Caco-2 (cell line): ENCODE data around the gene PTGIS. TPM values are rescaled to one million over a fixed set of nuclear protein-coding genes. Genes with fewer than 3 reads are reported as not detected.

ENCODE experiments used
- BruUV-seq: library from RNA; stranded (reverse); fragments of 400-500 nt; replicated peaks from 2 replicates; lab custom pipeline; 2021; lab: Mats Ljungman, UMichigan
- CTCF ChIA-PET: fragments of 300-600 bp; sonication (Branson Sonifier 250); formaldehyde crosslinking; loops from one replicate; lab custom pipeline; 2022; ENCODE audit warnings: antibody characterized with exemption; lab: Charles Lee
- POLR2A ChIA-PET: fragments of 300-600 bp; sonication (Branson Sonifier 250); formaldehyde crosslinking; loops from one replicate; lab custom pipeline; 2022; ENCODE audit warnings: antibody characterized with exemption; lab: Charles Lee
- DNase-seq, 2 experiments: peaks; one replicate each; pipeline versions ENCODE4 v3.0.0 to v3.0.0-alpha.2; 2020 to 2022
- H3K27me3 ChIP-seq: replicated peaks from 2 replicates; pipeline ENCODE4 v1.6.0; 2011; ENCODE audit warnings: low read length; ENCODE audit not compliant: control insufficient read depth, insufficient read depth
- H3K36me3 ChIP-seq: 2 replicates; pipeline ENCODE4 v1.5.1; 2011; ENCODE audit warnings: low read length; ENCODE audit not compliant: control insufficient read depth, insufficient read depth
- H3K4me1 ChIP-seq: fragments of 250-450 bp; sonication (Bioruptor Pico); 2 replicates; pipeline ENCODE4 v1.5.1; 2020; ENCODE audit warnings: mild to moderate bottlenecking
- H3K4me3 ChIP-seq: 2 replicates; pipeline ENCODE4 v1.5.1; 2011; ENCODE audit warnings: low read depth, mild to moderate bottlenecking, control low read depth, low read length
- H3K9me3 ChIP-seq: fragments of 250-450 bp; sonication (Bioruptor Pico); 2 replicates; pipeline ENCODE4 v1.5.1; 2020; ENCODE audit warnings: mild to moderate bottlenecking, moderate library complexity
- H3K27ac Mint-ChIP-seq: one replicate; pipeline ENCODE4 v1.8.0; 2022; ENCODE audit warnings: mixed read lengths; ENCODE audit not compliant: unreplicated experiment
- H3K27me3 Mint-ChIP-seq: one replicate; pipeline ENCODE4 v1.8.0; 2022; ENCODE audit warnings: mixed read lengths; ENCODE audit not compliant: insufficient read depth, unreplicated experiment
- H3K36me3 Mint-ChIP-seq: one replicate; pipeline ENCODE4 v1.8.0; 2022; ENCODE audit warnings: mild to moderate bottlenecking, mixed read lengths; ENCODE audit not compliant: insufficient read depth, unreplicated experiment
- H3K4me1 Mint-ChIP-seq: one replicate; pipeline ENCODE4 v1.8.0; 2022; ENCODE audit warnings: low read depth, mixed read lengths; ENCODE audit not compliant: unreplicated experiment
- H3K4me3 Mint-ChIP-seq: one replicate; pipeline ENCODE4 v1.8.0; 2022; ENCODE audit warnings: mild to moderate bottlenecking, moderate library complexity, mixed read lengths; ENCODE audit not compliant: unreplicated experiment
- H3K9me3 Mint-ChIP-seq: one replicate; pipeline ENCODE4 v1.8.0; 2022; ENCODE audit warnings: mixed read lengths; ENCODE audit not compliant: unreplicated experiment
- CTCF ChIP-seq, 2 experiments: fragments of 200-600 bp in 1 of 2; IDR thresholded peaks; 1 replicate in 1 of 2; 2 replicates in 1 of 2; pipeline versions ENCODE4 v1.5.1 to v1.8.0; 2011 to 2022; ENCODE audit warnings: antibody characterized with exemption in 1 of 2, control low read depth in 1 of 2, inconsistent platforms in 1 of 2, low read depth in 1 of 2, low read length in 1 of 2, mild to moderate bottlenecking in 1 of 2, moderate library complexity in 1 of 2; ENCODE audit not compliant: insufficient read depth in 1 of 2, severe bottlenecking in 1 of 2, unreplicated experiment in 1 of 2
- intact Hi-C: fragments of 100-400 bp; cut with micrococcal nuclease; formaldehyde crosslinking; loops from one replicate; pipeline ENCODE4 v1.10.0; 2022; ENCODE audit not compliant: unreplicated experiment
- total RNA-seq: library from RNA; stranded (reverse); gene quantifications from 2 replicates; pipeline ENCODE4 v1.2.3, GENCODE V29; 2022

Gene PTGIS
- total RNA-seq, 1 experiment from 2014 or later = 2.7 TPM

- Mint-ChIP-seq H3K27me3 (no peaks in the 10 kb centered on the region), H3K4me3 (no peak overlapping the region), H3K4me1 (peaks cover 27% of the 10 kb centered on the region), H3K36me3 (no peaks in the 10 kb centered on the region), H3K27ac (no peak overlapping the region), H3K9me3 (no peaks in the 10 kb centered on the region)
- TF ChIP-seq CTCF (IDR thresholded peaks at IDR 0.05; ENCODE audit: insufficient read depth in 1 of 2, low read depth in 1 of 2, low read length in 1 of 2, severe bottlenecking in 1 of 2, unreplicated experiment in 1 of 2) = no peak
- DNase-seq = no peak
- POLR2A ChIA-PET = no interaction called here
- no TSS peak for BruUV-seq
- Histone ChIP-seq H3K4me3 (no peak overlapping the region), H3K36me3 (no peaks in the 10 kb centered on the region), H3K9me3 (no peaks in the 10 kb centered on the region), H3K27me3 (no peaks in the 10 kb centered on the region), H3K4me1 (peaks cover 21% of the 10 kb centered on the region)
- CTCF ChIA-PET = interaction anchor here (0.6 to 10.0 kb wide), 15 partner anchors 8 to 234 kb away, joined by 3 to 572 read pairs (median 3); no protein-coding TSS in a partner anchor
- intact Hi-C loops = loop anchor here (1.0 kb wide), 1 partner anchor 61 kb away; no protein-coding TSS in a partner anchor
Measured at GRCh38 chr20:49602345-49603208, 34.6 kb upstream of the PTGIS start.

- CTCF ChIA-PET = interaction anchor here (0.7 to 10.0 kb wide), 9 partner anchors 7 to 244 kb away, joined by 3 to 572 read pairs (median 4); no protein-coding TSS in a partner anchor
- no peaks in the 10 kb centered on the region for H3K9me3 Mint-ChIP-seq
- peaks cover 21% of the 10 kb centered on the region for H3K4me1 ChIP-seq
Measured at GRCh38 chr20:49601153-49601924, 33.4 kb upstream of the PTGIS start.

More at GRCh38 chr20:49601153-49601924, 33.4 kb upstream of the PTGIS start:
- Histone ChIP-seq H3K9me3 (no peaks in the 10 kb centered on the region), H3K4me3 (no peak overlapping the region), H3K27me3 (no peaks in the 10 kb centered on the region), H3K36me3 (no peaks in the 10 kb centered on the region)
- Mint-ChIP-seq H3K27ac (peak overlapping the region; percentile 66), H3K27me3 (no peaks in the 10 kb centered on the region), H3K36me3 (no peaks in the 10 kb centered on the region), H3K4me3 (no peak overlapping the region), H3K4me1 (peaks cover 27% of the 10 kb centered on the region)
- no peak for DNase-seq
- POLR2A ChIA-PET = interaction anchor here (0.6 to 1.0 kb wide), 3 partner anchors 7 to 61 kb away, joined by 3 to 4 read pairs (median 3); no protein-coding TSS in a partner anchor
- intact Hi-C loops = no loop called here
- no peak for TF ChIP-seq CTCF (IDR thresholded peaks at IDR 0.05; ENCODE audit: insufficient read depth in 1 of 2, low read depth in 1 of 2, low read length in 1 of 2, severe bottlenecking in 1 of 2, unreplicated experiment in 1 of 2)
- no TSS peak for BruUV-seq
